ENCODE results near the gene EPB41L3. TPM values are rescaled to one million over a fixed set of nuclear protein-coding genes. Genes with fewer than 3 reads are reported as not detected.

The EPB41L3 gene
- total RNA-seq, 1 experiment from 2014 or later = 0.34 TPM

DNA sequence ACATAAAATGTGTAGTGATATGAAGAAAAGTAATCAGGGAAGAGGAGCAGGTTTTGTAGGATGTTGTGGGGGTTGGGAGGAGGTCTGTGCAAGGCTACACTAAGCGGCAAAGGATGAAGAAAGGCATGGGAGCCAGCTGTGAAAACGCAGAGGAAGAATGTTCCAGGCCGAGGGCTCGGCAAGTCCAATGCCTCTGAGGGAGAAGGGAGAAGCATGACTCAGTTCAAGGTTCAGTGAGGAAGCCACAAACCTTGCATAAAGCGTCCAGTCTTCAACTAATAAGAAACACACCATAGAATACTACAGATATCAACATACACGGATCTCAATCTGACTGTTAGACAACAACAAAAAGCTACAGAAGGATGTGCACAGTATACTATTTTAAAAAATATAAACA lies 16.2 kb downstream of the EPB41L3 start (continued):
- TF ChIP-seq EZH2 (IDR thresholded peaks at IDR 0.05) = no peak
- no peak for TF ChIP-seq CEBPB (IDR thresholded peaks at IDR 0.05; ENCODE audit: low read depth)
- no peak for TF ChIP-seq SIN3A (IDR thresholded peaks at IDR 0.05; ENCODE audit: low read depth)
- TF ChIP-seq, protein P1, sequence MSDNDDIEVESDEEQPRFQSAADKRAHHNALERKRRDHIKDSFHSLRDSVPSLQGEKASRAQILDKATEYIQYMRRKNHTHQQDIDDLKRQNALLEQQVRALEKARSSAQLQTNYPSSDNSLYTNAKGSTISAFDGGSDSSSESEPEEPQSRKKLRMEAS (IDR thresholded peaks at IDR 0.05) = no peak
- no peak for TF ChIP-seq CBX3 (IDR thresholded peaks at IDR 0.05; ENCODE audit: low read depth)
- no peak for TF ChIP-seq JUND (IDR thresholded peaks at IDR 0.05)
- no peak for TF ChIP-seq ELF1 (IDR thresholded peaks at IDR 0.05; ENCODE audit: borderline replicate concordance, low read depth)
- no peak for TF ChIP-seq POLR2AphosphoS5 (IDR thresholded peaks at IDR 0.05; ENCODE audit: low read depth, low read length)
- TF ChIP-seq FOSL1 (IDR thresholded peaks at IDR 0.05; ENCODE audit: low read depth) = no peak
- TF ChIP-seq, protein P2, sequence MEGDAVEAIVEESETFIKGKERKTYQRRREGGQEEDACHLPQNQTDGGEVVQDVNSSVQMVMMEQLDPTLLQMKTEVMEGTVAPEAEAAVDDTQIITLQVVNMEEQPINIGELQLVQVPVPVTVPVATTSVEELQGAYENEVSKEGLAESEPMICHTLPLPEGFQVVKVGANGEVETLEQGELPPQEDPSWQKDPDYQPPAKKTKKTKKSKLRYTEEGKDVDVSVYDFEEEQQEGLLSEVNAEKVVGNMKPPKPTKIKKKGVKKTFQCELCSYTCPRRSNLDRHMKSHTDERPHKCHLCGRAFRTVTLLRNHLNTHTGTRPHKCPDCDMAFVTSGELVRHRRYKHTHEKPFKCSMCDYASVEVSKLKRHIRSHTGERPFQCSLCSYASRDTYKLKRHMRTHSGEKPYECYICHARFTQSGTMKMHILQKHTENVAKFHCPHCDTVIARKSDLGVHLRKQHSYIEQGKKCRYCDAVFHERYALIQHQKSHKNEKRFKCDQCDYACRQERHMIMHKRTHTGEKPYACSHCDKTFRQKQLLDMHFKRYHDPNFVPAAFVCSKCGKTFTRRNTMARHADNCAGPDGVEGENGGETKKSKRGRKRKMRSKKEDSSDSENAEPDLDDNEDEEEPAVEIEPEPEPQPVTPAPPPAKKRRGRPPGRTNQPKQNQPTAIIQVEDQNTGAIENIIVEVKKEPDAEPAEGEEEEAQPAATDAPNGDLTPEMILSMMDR (IDR thresholded peaks at IDR 0.05 in 2 of 3, conservative IDR thresholded peaks at IDR 0.05 in 1 of 3; ENCODE audit: borderline replicate concordance in 1 of 3, insufficient read depth in 1 of 3, low read depth in 2 of 3, low read length in 2 of 3) = no peak

DNA sequence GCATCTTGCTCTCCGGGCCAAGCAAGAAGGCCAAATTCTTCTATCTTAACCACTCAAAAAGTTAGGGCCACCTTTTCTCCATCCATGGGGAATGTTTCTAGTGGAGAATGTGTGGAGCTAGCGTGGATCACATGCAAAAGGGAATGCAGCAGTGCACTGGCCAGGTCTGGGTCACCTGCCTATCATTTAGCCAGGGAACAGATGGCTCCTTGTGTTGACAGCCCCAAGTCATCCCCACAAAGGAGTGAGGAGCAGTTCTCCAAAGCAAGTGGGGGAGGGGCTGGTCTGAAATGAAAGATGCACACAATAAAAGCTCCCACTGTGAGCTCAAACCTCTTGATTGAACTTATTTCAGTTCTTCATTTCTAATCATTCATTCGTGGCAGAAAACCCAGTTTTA lies 19.1 kb downstream of the EPB41L3 start:
- ATAC-seq (no peak), DNase-seq (ENCODE audit: low read depth, low spot score) (no peak)
- Histone ChIP-seq H3K79me2 (ENCODE audit: insufficient read depth, low read length) (no peaks in the 10 kb centered on the region), H3K27me3 (ENCODE audit: insufficient read depth, low read length) (no peaks in the 10 kb centered on the region), H3K9ac (ENCODE audit: low read length) (no peak overlapping the region), H3K4me1 (ENCODE audit: control insufficient read depth in 1 of 2, insufficient read depth in 2 of 2, low read length in 2 of 2) (no peaks in the 10 kb centered on the region), H3K36me3 (ENCODE audit: control insufficient read depth in 1 of 2, insufficient read depth in 2 of 2, low read length in 2 of 2) (no peaks in the 10 kb centered on the region), H3K4me2 (ENCODE audit: low read length) (no peak overlapping the region), H4K20me1 (ENCODE audit: insufficient read depth) (no peaks in the 10 kb centered on the region), H2AFZ (ENCODE audit: low read depth, low read length, poor library complexity, severe bottlenecking) (no peak overlapping the region), H3K4me3 (replicated peaks in 1 of 2; ENCODE audit: low read depth in 1 of 2, low read length in 2 of 2) (no peak overlapping the region), H3K9me3 (ENCODE audit: control insufficient read depth in 1 of 2, insufficient read depth in 1 of 2, low read depth in 1 of 2, low read length in 2 of 2) (peaks cover 8 to 14% of the 10 kb centered on the region in 2 experiments; a peak in 2 of 4 replicates), H3K27ac (ENCODE audit: low read depth, low read length) (no peak overlapping the region), H3K9me2 (ENCODE audit: insufficient read depth) (no peaks in the 10 kb centered on the region)
- ChIA-PET RAD21 (ENCODE audit: low non-redundant PET in 1 of 2, low total read pairs in 2 of 2, uncharacterized antibody in 2 of 2, unreplicated experiment in 2 of 2) (no interaction called here), CTCF (no interaction called here), POLR2A (no interaction called here)
- BruUV-seq (replicated peaks) = no TSS peak
- intact Hi-C loops (cut with micrococcal nuclease) = no loop called here
- TF ChIP-seq RAD21 (IDR thresholded peaks at IDR 0.05; ENCODE audit: low read depth) (no peak), SIN3A (IDR thresholded peaks at IDR 0.05; ENCODE audit: low read depth) (no peak), SP1 (IDR thresholded peaks at IDR 0.05; ENCODE audit: low read depth) (no peak), EGR1 (IDR thresholded peaks at IDR 0.05; ENCODE audit: low read depth) (no peak), FOSL1 (IDR thresholded peaks at IDR 0.05; ENCODE audit: low read depth) (no peak), CBX3 (IDR thresholded peaks at IDR 0.05; ENCODE audit: low read depth) (no peak), SRF (IDR thresholded peaks at IDR 0.05; ENCODE audit: low read depth) (no peak)
- TF ChIP-seq, protein P2 (IDR thresholded peaks at IDR 0.05 in 2 of 3, conservative IDR thresholded peaks at IDR 0.05 in 1 of 3; ENCODE audit: borderline replicate concordance in 1 of 3, insufficient read depth in 1 of 3, low read depth in 2 of 3, low read length in 2 of 3) = no peak

All from HCT116 (cell line).